ENCODE measurements around the gene SCGB2B2. TPM values are rescaled to one million over a fixed set of nuclear protein-coding genes. Genes with fewer than 3 reads are reported as not detected.
"Not testable (repeated sequence)": the region's sequence is repeated elsewhere in the genome, so short reads cannot be mapped to it uniquely, and the experiment has no call there.

Gene SCGB2B2
- total RNA-seq, result under 1 TPM; 0.26 to 0.67 TPM

- DNase-seq (peak; percentile 69), ATAC-seq (ENCODE audit: low read depth) (peak; percentile 65)
- H3K4me3 Mint-ChIP-seq, result peak within 1 kb of the TSS; percentile 91
- peak within 1 kb of the TSS; percentile 92 for H3K27ac Mint-ChIP-seq
- peaks cover 17% of the 10 kb centered on the region for H3K9me3 Mint-ChIP-seq
- peaks cover 45% of the 10 kb centered on the region for H3K36me3 Mint-ChIP-seq
- peaks cover 11% of the 10 kb centered on the region for H3K4me1 Mint-ChIP-seq
- POLR2A ChIA-PET, result interaction anchor here (1.0 to 2.4 kb wide), 8 partner anchors 10 to 542 kb away, joined by 3 to 12 read pairs (median 5); partner anchors contain the start of genes UBA2, ZNF181, ZNF30 and ZNF599
- peaks cover 4% of the 10 kb centered on the region for H3K27me3 Mint-ChIP-seq
Observed at GRCh38 chr19:34676697-34677385, at the start of gene SCGB2B2. SCGB2B2 (minus strand) TSS chr19:34677159; CDS start chr19:34594563, 82,596 bp downstream.

GRCh38 chr19:34725400-34725799 is 48.4 kb upstream of the SCGB2B2 start:
- ATAC-seq (ENCODE audit: low read depth), result no peak
- no peak overlapping the region for H3K4me3 Mint-ChIP-seq
- peaks cover 12% of the 10 kb centered on the region for H3K27me3 Mint-ChIP-seq
- H3K27ac Mint-ChIP-seq, result no peak overlapping the region
- no peaks in the 10 kb centered on the region for H3K4me1 Mint-ChIP-seq
- POLR2A ChIA-PET, result interaction anchor here (0.6 kb wide), 1 partner anchor 147 kb away, joined by 3 read pairs; no protein-coding TSS in a partner anchor
- no peaks in the 10 kb centered on the region for H3K36me3 Mint-ChIP-seq
- no peaks in the 10 kb centered on the region for H3K9me3 Mint-ChIP-seq
- no peak for DNase-seq

DNA sequence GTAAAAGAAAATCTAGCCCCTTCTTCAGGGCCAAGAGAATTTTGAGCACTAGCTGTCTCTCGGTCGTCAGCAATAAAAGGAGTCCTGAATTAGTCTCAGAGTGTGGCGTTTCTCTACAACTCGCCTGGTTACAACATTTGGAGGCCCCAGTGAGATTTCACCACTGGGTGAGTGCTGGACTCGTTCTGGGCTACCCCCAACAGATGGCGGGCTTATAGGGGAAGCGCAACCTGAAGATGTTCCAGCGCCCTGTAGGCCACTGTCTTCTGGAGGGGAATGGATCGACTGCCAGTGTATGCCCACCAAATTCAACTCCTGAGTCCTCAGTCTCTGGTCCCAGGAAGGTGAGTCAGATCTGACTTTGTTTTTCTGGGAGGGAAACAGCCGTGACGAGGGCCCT is 45.4 kb upstream of the SCGB2B2 start:
- Mint-ChIP-seq H3K27ac (no peak overlapping the region), H3K36me3 (no peaks in the 10 kb centered on the region), H3K4me1 (no peaks in the 10 kb centered on the region), H3K27me3 (peaks cover 14% of the 10 kb centered on the region), H3K9me3 (no peaks in the 10 kb centered on the region), H3K4me3 (no peak overlapping the region)
- POLR2A ChIA-PET, result no interaction called here
- no peak for DNase-seq
- no peak for ATAC-seq (ENCODE audit: low read depth)

DNA sequence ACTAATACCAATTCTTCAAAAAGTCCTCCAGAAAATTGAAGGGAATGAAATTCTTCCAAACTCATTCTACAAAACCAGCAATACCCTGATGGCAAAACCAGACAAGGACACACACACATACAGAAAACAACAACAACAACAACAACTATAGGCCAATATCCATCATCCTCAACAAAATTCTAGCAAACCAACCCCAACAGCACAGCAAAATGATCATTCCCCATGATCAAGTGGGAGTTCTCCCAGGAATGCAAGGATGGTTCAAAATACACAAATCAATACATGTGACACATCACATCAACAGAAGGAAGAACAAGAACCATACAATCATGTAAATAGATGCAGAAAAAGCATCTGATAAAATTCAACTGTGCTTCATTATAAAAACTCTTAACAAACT is 38.4 kb upstream of the SCGB2B2 start:
- H3K4me3 Mint-ChIP-seq, result no peak overlapping the region
- no peak for ATAC-seq (ENCODE audit: low read depth)
- no peak overlapping the region for H3K27ac Mint-ChIP-seq
- H3K36me3 Mint-ChIP-seq, result peaks cover 4% of the 10 kb centered on the region
- H3K4me1 Mint-ChIP-seq, result peaks cover 1% of the 10 kb centered on the region
- H3K27me3 Mint-ChIP-seq, result peaks cover 13% of the 10 kb centered on the region
- peaks cover 17% of the 10 kb centered on the region for H3K9me3 Mint-ChIP-seq
- DNase-seq, result no peak
- POLR2A ChIA-PET, result no interaction called here

- POLR2A ChIA-PET, result no interaction called here
- Mint-ChIP-seq H3K27ac (no peak overlapping the region), H3K4me3 (no peak overlapping the region), H3K36me3 (peaks cover 4% of the 10 kb centered on the region), H3K27me3 (peaks cover 9% of the 10 kb centered on the region), H3K4me1 (peaks cover 1% of the 10 kb centered on the region), H3K9me3 (peaks cover 17% of the 10 kb centered on the region)
- DNase-seq (no peak), ATAC-seq (ENCODE audit: low read depth) (no peak)
Observed at GRCh38 chr19:34713262-34713637, 36.3 kb upstream of the SCGB2B2 start.

GRCh38 chr19:34712395-34713261 is 35.7 kb upstream of the SCGB2B2 start:
- POLR2A ChIA-PET, result no interaction called here
- H3K9me3 Mint-ChIP-seq, result peaks cover 17% of the 10 kb centered on the region
- H3K4me3 Mint-ChIP-seq, result no peak overlapping the region
- ATAC-seq (ENCODE audit: low read depth) (peak; percentile 45), DNase-seq (no peak)
- peaks cover 4% of the 10 kb centered on the region for H3K36me3 Mint-ChIP-seq
- no peak overlapping the region for H3K27ac Mint-ChIP-seq
- H3K27me3 Mint-ChIP-seq, result peaks cover 9% of the 10 kb centered on the region
- H3K4me1 Mint-ChIP-seq, result peaks cover 1% of the 10 kb centered on the region

GRCh38 chr19:34711890-34712289 is 34.9 kb upstream of the SCGB2B2 start:
- no peak overlapping the region for H3K27ac Mint-ChIP-seq
- DNase-seq (no peak), ATAC-seq (ENCODE audit: low read depth) (no peak)
- POLR2A ChIA-PET, result no interaction called here
- H3K27me3 Mint-ChIP-seq, result peaks cover 8% of the 10 kb centered on the region
- H3K4me3 Mint-ChIP-seq, result no peak overlapping the region
- H3K4me1 Mint-ChIP-seq, result peaks cover 1% of the 10 kb centered on the region
- H3K36me3 Mint-ChIP-seq, result peaks cover 4% of the 10 kb centered on the region
- H3K9me3 Mint-ChIP-seq, result peaks cover 19% of the 10 kb centered on the region

DNA sequence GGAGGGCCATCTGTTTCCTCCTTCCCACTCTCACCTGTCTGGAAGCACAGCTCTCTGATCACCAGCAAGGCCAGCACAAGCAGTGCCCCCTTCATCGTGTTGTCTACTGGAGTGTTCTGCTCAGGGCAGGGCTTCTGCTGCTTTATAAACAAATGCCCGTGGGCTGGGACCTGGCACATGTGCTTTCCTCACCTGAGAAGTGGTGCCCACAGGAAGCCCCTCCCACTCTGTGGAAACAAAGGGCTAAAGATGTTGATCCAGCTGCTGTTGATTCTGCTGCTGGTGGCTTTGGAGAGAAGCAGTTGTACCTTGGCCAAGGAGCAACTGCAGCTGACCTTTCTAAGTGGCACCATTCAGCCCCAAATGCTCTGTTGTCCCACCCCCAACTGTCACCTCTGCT is 30.7 kb upstream of the SCGB2B2 start:
- H3K4me1 Mint-ChIP-seq, result peaks cover 1% of the 10 kb centered on the region
- no peak overlapping the region for H3K4me3 Mint-ChIP-seq
- peaks cover 1% of the 10 kb centered on the region for H3K36me3 Mint-ChIP-seq
- H3K9me3 Mint-ChIP-seq, result peaks cover 17% of the 10 kb centered on the region
- POLR2A ChIA-PET, result no interaction called here
- H3K27ac Mint-ChIP-seq, result no peak overlapping the region
- peaks cover 4% of the 10 kb centered on the region for H3K27me3 Mint-ChIP-seq
- ATAC-seq (ENCODE audit: low read depth) (no peak), DNase-seq (no peak)

GRCh38 chr19:34692549-34692948 is 15.6 kb upstream of the SCGB2B2 start:
- no peaks in the 10 kb centered on the region for H3K4me1 Mint-ChIP-seq
- H3K27ac Mint-ChIP-seq, result no peak overlapping the region
- H3K9me3 Mint-ChIP-seq, result peaks cover 20% of the 10 kb centered on the region
- H3K36me3 Mint-ChIP-seq, result peaks cover 1% of the 10 kb centered on the region
- no peak overlapping the region for H3K4me3 Mint-ChIP-seq
- ATAC-seq (ENCODE audit: low read depth) (no peak), DNase-seq (no peak)
- POLR2A ChIA-PET, result no interaction called here
- H3K27me3 Mint-ChIP-seq, result peaks cover 11% of the 10 kb centered on the region

DNA sequence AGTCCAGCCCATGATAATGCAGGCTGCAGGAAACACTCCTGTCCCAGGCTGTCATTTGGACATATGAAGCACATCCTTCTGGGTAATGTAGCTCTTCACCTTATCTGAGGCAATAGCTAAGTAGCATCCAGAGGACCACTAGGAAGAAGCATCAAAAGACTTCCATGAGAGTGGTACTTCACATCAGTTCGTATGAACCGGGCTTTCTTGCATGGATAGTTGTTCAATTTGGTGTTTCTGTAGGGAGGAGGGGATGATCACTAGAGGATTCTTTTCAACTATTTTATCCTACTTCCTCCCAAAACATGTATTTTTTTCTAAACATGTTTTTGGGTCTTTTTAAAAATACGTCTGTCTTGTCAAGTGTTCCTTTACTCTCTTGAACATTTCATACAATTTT is 13.4 kb upstream of the SCGB2B2 start:
- Mint-ChIP-seq H3K36me3 (peaks cover 5% of the 10 kb centered on the region), H3K4me1 (no peaks in the 10 kb centered on the region), H3K27me3 (peaks cover 11% of the 10 kb centered on the region), H3K4me3 (no peak overlapping the region), H3K9me3 (peaks cover 39% of the 10 kb centered on the region), H3K27ac (no peak overlapping the region)
- DNase-seq (no peak), ATAC-seq (ENCODE audit: low read depth) (no peak)
- POLR2A ChIA-PET, result no interaction called here

DNA sequence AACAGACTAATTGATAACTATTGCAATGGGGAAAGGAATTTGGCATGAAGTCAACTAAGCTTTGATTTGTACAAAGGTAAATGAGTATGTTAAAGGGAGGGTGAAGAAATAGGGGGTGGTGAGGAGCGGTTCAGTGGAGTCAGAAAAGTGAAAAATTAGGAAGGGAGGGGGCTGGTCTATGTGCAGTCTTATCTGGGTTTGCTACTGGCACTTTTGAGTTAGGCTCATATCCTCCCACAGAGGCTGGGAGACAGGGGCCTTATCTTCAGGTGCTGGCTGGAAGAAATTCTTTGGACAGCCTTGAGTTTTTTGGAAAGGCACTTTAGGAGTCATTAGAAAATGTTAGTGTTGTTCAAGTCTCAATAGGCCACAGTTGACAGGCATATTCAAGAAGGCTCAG is 11.6 kb upstream of the SCGB2B2 start:
- Mint-ChIP-seq H3K9me3 (peaks cover 45% of the 10 kb centered on the region), H3K36me3 (peaks cover 19% of the 10 kb centered on the region), H3K4me1 (no peaks in the 10 kb centered on the region), H3K27ac (no peak overlapping the region), H3K27me3 (peaks cover 11% of the 10 kb centered on the region), H3K4me3 (no peak overlapping the region)
- ATAC-seq (ENCODE audit: low read depth), result no peak
- no peak for DNase-seq
- POLR2A ChIA-PET, result interaction anchor here (0.7 kb wide), 1 partner anchor 1868 kb away, joined by 3 read pairs; no protein-coding TSS in a partner anchor

- POLR2A ChIA-PET, result no interaction called here
- Mint-ChIP-seq H3K9me3 (peaks cover 47% of the 10 kb centered on the region), H3K27ac (no peak overlapping the region), H3K36me3 (peaks cover 30% of the 10 kb centered on the region), H3K4me3 (no peak overlapping the region), H3K27me3 (peaks cover 8% of the 10 kb centered on the region), H3K4me1 (no peaks in the 10 kb centered on the region)
- ATAC-seq (ENCODE audit: low read depth), result no peak
- DNase-seq, result no peak
Observed at GRCh38 chr19:34687348-34687747, 10.4 kb upstream of the SCGB2B2 start.

- Mint-ChIP-seq H3K36me3 (peaks cover 38% of the 10 kb centered on the region), H3K4me3 (no peak overlapping the region), H3K9me3 (peaks cover 44% of the 10 kb centered on the region), H3K27ac (no peak overlapping the region), H3K27me3 (peaks cover 5% of the 10 kb centered on the region), H3K4me1 (no peaks in the 10 kb centered on the region)
- no peak for ATAC-seq (ENCODE audit: low read depth)
- DNase-seq, result no peak
- POLR2A ChIA-PET, result interaction anchor here (0.6 kb wide), 1 partner anchor 656 kb away, joined by 5 read pairs; no protein-coding TSS in a partner anchor
Observed at GRCh38 chr19:34686455-34686854, 9.5 kb upstream of the SCGB2B2 start.

GRCh38 chr19:34685266-34685665 is 8.3 kb upstream of the SCGB2B2 start:
- DNase-seq; H3K4me3 Mint-ChIP-seq; ATAC-seq (ENCODE audit: low read depth); POLR2A ChIA-PET; H3K4me1 Mint-ChIP-seq; H3K27me3 Mint-ChIP-seq; H3K27ac Mint-ChIP-seq: not testable (repeated sequence)
- Mint-ChIP-seq H3K9me3 (peaks cover 45% of the 10 kb centered on the region), H3K36me3 (peaks cover 48% of the 10 kb centered on the region)

Measured in activated naive CD8-positive, alpha-beta T cell treated with anti-CD3 and anti-CD28 coated beads, Interleukin-2, amount 10 ng/mL, durations not matched to agents 7 days and 5 days (primary cell).